Lung (tissue), 16 donors: ENCODE data around the gene SPATS2L. TPM values are rescaled to one million over a fixed set of nuclear protein-coding genes. Genes with fewer than 3 reads are reported as not detected.

Source experiments
- ATAC-seq: fragments of 200-7000 bp; cut with Tn5 transposase; one replicate; pipeline ENCODE4 v1.9.1; 2020; ENCODE audit warnings: moderate number of reproducible peaks; ENCODE audit not compliant: insufficient read depth, low FRiP score
- DNase-seq, 3 donors: peaks; one replicate each; pipeline ENCODE4 v3.0.0-alpha.2; 2013 to 2017
- H3K27ac ChIP-seq, 2 donors: one replicate each; pipeline ENCODE4 v1.5.1; 2013; ENCODE audit warnings: mild to moderate bottlenecking in 2 of 2, moderate library complexity in 2 of 2, control low read depth in 1 of 2, inconsistent platforms in 1 of 2, low read depth in 1 of 2, low read length in 1 of 2
- H3K27me3 ChIP-seq, 3 donors: one replicate each; pipeline ENCODE4 v1.5.1; 2013; ENCODE audit warnings: low read length in 2 of 3; ENCODE audit not compliant: control insufficient read depth in 3 of 3, insufficient read depth in 3 of 3
- H3K36me3 ChIP-seq, 4 donors: one replicate each; pipeline ENCODE4 v1.5.1; 2013; ENCODE audit warnings: low read length in 4 of 4, mild to moderate bottlenecking in 1 of 4, moderate library complexity in 1 of 4; ENCODE audit not compliant: control insufficient read depth in 4 of 4, insufficient read depth in 4 of 4
- H3K4me1 ChIP-seq, 5 donors: one replicate each; pipeline ENCODE4 v1.5.1; 2013; ENCODE audit warnings: low read length in 5 of 5, mild to moderate bottlenecking in 2 of 5, moderate library complexity in 1 of 5; ENCODE audit not compliant: control insufficient read depth in 5 of 5, insufficient read depth in 5 of 5
- H3K4me3 ChIP-seq: one replicate; pipeline ENCODE4 v1.5.1; 2013; ENCODE audit warnings: mild to moderate bottlenecking, control low read depth, moderate library complexity
- H3K9ac ChIP-seq, 2 donors: one replicate each; pipeline ENCODE4 v1.5.1; 2013; ENCODE audit warnings: low read length in 2 of 2, control low read depth in 1 of 2; ENCODE audit not compliant: insufficient read depth in 1 of 2
- H3K9me3 ChIP-seq, 4 donors: one replicate each; pipeline ENCODE4 v1.5.1; 2013; ENCODE audit warnings: low read length in 3 of 4, mild to moderate bottlenecking in 1 of 4, moderate library complexity in 1 of 4; ENCODE audit not compliant: control insufficient read depth in 4 of 4, insufficient read depth in 3 of 4
- CTCF ChIP-seq: IDR thresholded peaks from 2 replicates; pipeline ENCODE4 v1.5.1; 2012; ENCODE audit warnings: mild to moderate bottlenecking; ENCODE audit errors: control extremely low read depth, extremely low read depth
- WGBS, 2 donors: extraction: QIAGEN DNeasy Blood & Tissue Kit; methylation state at CpG; one replicate each; pipeline ENCODE4 v1.1.7; 2013; 5-methylcytosine and 5-hydroxymethylcytosine counted together
- long read RNA-seq, 5 donors: transcript quantifications; one replicate each; lab custom pipeline, GENCODE V29; 2026
- polyA plus RNA-seq, 2 donors: library from polyadenylated mRNA; stranded (reverse); fragments of 200-250 nt; gene quantifications; one replicate each; pipeline ENCODE4 v1.2.1, GENCODE V29; 2013
- total RNA-seq, 2 donors: library from RNA; depleted of rRNA in 1 of 2; stranded (reverse); fragments of >200 nt in 1 of 2; gene quantifications; one replicate each; pipeline ENCODE4 v1.2.1, GENCODE V29; 2014 to 2021
- donor health status: control.
- donor health status: control.
- donor health status: Bipolar disorder and iron deficiency.
- donor health status: healthy.
- donor health status: DM: yes; HTN: yes; CAD: no.

SPATS2L gene, protein sequence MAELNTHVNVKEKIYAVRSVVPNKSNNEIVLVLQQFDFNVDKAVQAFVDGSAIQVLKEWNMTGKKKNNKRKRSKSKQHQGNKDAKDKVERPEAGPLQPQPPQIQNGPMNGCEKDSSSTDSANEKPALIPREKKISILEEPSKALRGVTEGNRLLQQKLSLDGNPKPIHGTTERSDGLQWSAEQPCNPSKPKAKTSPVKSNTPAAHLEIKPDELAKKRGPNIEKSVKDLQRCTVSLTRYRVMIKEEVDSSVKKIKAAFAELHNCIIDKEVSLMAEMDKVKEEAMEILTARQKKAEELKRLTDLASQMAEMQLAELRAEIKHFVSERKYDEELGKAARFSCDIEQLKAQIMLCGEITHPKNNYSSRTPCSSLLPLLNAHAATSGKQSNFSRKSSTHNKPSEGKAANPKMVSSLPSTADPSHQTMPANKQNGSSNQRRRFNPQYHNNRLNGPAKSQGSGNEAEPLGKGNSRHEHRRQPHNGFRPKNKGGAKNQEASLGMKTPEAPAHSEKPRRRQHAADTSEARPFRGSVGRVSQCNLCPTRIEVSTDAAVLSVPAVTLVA
- total RNA-seq (10 to 100 TPM; 69.5 to 96.8 TPM), polyA plus RNA-seq (10 to 100 TPM; 30.5 to 45.0 TPM)
- long read RNA-seq, donor 1, transcript SPATS2L-223 (3 exons, 745 nt): major isoform, 8 of 111 reads
- long read RNA-seq, donor 1, partial matches to known transcripts: 93 of 111 reads
- long read RNA-seq, donor 1, other reads (novel, unspliced or antisense): 0 of 111 reads
- long read RNA-seq, donor 2, partial matches to known transcripts: 16 of 20 reads
- long read RNA-seq, donor 2, other reads (novel, unspliced or antisense): 0 of 20 reads
- long read RNA-seq, donor 3, partial matches to known transcripts: 12 of 17 reads
- long read RNA-seq, donor 3, other reads (novel, unspliced or antisense): 0 of 17 reads
- long read RNA-seq, donor 4, partial matches to known transcripts: 61 of 63 reads
- long read RNA-seq, donor 4, other reads (novel, unspliced or antisense): 0 of 63 reads
- long read RNA-seq, donor 5, transcript SPATS2L-223 (3 exons, 745 nt): major isoform, 13 of 50 reads
- long read RNA-seq, donor 5, partial matches to known transcripts: 31 of 50 reads
- long read RNA-seq, donor 5, other reads (novel, unspliced or antisense): 0 of 50 reads

- Histone ChIP-seq H3K9ac (peak within 1 kb of the TSS; percentile 50 to 81), H3K4me1 (peaks cover 0 to 33% (median 7%) of the 10 kb centered on the region in 5 donors), H3K36me3 (no peaks in the 10 kb centered on the region), H3K9me3 (no peaks in the 10 kb centered on the region), H3K27ac (peak within 1 kb of the TSS; percentile 92 to 99), H3K27me3 (peaks cover 0 to 2% (median 0%) of the 10 kb centered on the region in 3 donors), H3K4me3 (peak within 1 kb of the TSS; percentile 97)
- ATAC-seq (peak; percentile 68), DNase-seq (peak; percentile 86 to 91 (median 90))
- TF ChIP-seq CTCF: no peak
- 0 to 1% methylated on average over 35 to 69 of the region's 69 CpGs for WGBS, 2 donors
Measured at GRCh38 chr2:200306196-200306930, at the start of gene SPATS2L. Gene SPATS2L, plus strand, starts transcription at chr2:200306693. Its CDS starts 82,552 bp downstream, at chr2:200389245.

DNA sequence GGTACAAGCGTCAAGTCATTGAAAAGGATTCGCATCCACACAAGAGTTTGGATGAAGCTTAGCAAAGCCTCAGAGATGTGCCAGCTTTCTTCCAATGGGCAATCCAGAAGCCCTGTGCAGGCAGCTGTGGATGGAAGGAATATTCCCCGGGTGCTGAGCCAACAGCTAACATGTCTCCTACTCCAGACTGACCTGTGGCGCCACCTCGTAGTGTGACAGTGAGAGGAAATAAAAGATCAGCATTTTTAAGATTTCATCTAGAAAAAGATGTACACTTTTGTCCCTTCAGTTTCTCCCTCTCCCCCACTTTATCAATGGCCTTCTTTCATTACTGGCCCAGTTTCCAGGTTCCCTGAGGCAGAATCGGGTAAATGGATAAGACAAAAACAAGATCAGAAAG lies 48.9 kb upstream of the SPATS2L start:
- TF ChIP-seq CTCF: no peak
- ATAC-seq: no peak
- WGBS, 2 donors: 94 to 96% methylated on average over 6 of the region's 6 CpGs
- no peaks in the 10 kb centered on the region for H3K27me3 ChIP-seq
- no peaks in the 10 kb centered on the region for H3K36me3 ChIP-seq
- H3K9me3 ChIP-seq: no peaks in the 10 kb centered on the region
- no peak overlapping the region for H3K27ac ChIP-seq
- no peak for DNase-seq
- H3K4me1 ChIP-seq: peaks cover 0 to 5% (median 4%) of the 10 kb centered on the region in 5 donors
- no peak overlapping the region for H3K9ac ChIP-seq
- H3K4me3 ChIP-seq: no peak overlapping the region

GRCh38 chr2:200258081-200258480 lies 48.4 kb upstream of the SPATS2L start:
- peaks cover 0 to 2% (median 0%) of the 10 kb centered on the region in 5 donors for H3K4me1 ChIP-seq
- no peak overlapping the region for H3K4me3 ChIP-seq
- no peak for TF ChIP-seq CTCF
- no peak overlapping the region for H3K9ac ChIP-seq
- no peaks in the 10 kb centered on the region for H3K36me3 ChIP-seq
- WGBS, 2 donors: 89 to 91% methylated on average over 5 of the region's 5 CpGs
- ATAC-seq (no peak), DNase-seq (no peak)
- no peaks in the 10 kb centered on the region for H3K27me3 ChIP-seq
- H3K27ac ChIP-seq: no peak overlapping the region
- H3K9me3 ChIP-seq: no peaks in the 10 kb centered on the region
